HepG2 (cell line): ENCODE data around the gene SH3D19. TPM values are rescaled to one million over a fixed set of nuclear protein-coding genes. Genes with fewer than 3 reads are reported as not detected.

Experiments used
- ARID4A ChIP-seq: sonication (generic); formaldehyde crosslinking; IDR thresholded peaks from 2 replicates; pipeline ENCODE4 v1.5.0; 2020; ENCODE audit warnings: mild to moderate bottlenecking, missing genetic modification reagents, borderline replicate concordance
- ARID5B ChIP-seq: IDR thresholded peaks from 2 replicates; pipeline ENCODE4 v1.4.0; 2020; ENCODE audit warnings: mild to moderate bottlenecking, missing genetic modification reagents
- CSRNP2 ChIP-seq: sonication (generic); formaldehyde crosslinking; conservative IDR thresholded peaks from 2 replicates; pipeline ENCODE4 v1.8.0; 2022; ENCODE audit warnings: low read depth, missing genetic modification reagents
- GMEB2 ChIP-seq: IDR thresholded peaks from 2 replicates; pipeline ENCODE4 v1.6.1; 2016; ENCODE audit warnings: missing biosample characterization, missing genetic modification reagents, low read depth
- HNF4G ChIP-seq, 2 experiments: sonication (generic) in 1 of 2; formaldehyde crosslinking in 1 of 2; IDR thresholded peaks; 2 replicates each; pipeline versions ENCODE4 v1.4.0 to v1.6.1; 2011 to 2020; ENCODE audit warnings: borderline replicate concordance in 2 of 2, low read depth in 2 of 2, mild to moderate bottlenecking in 2 of 2, low read length in 1 of 2, missing genetic modification reagents in 1 of 2, moderate library complexity in 1 of 2
- IKZF5 ChIP-seq: IDR thresholded peaks from 2 replicates; pipeline ENCODE4 v1.6.1; 2018; ENCODE audit warnings: missing genetic modification reagents, mild to moderate bottlenecking, missing compliant biosample characterization
- MAFK ChIP-seq, 2 experiments: IDR thresholded peaks in 1 of 2; conservative IDR thresholded peaks in 1 of 2; 2 replicates each; pipeline ENCODE4 v1.6.1; 2011; ENCODE audit warnings: improper control_type of control experiment in 2 of 2, low read length in 2 of 2
- POLR2AphosphoS2 ChIP-seq: IDR thresholded peaks from 2 replicates; pipeline ENCODE4 v1.6.1; 2011; ENCODE audit warnings: low read depth, low read length, improper control_type of control experiment
- TAF15 ChIP-seq: fragments of 200-400 bp; formaldehyde crosslinking; IDR thresholded peaks from one replicate; pipeline ENCODE4 v1.6.1; 2018; ENCODE audit warnings: mild to moderate bottlenecking, low read depth, low read length; ENCODE audit not compliant: poor library complexity, severe bottlenecking
- ZBTB43 ChIP-seq: sonication (generic); formaldehyde crosslinking; conservative IDR thresholded peaks from 2 replicates; pipeline ENCODE4 v1.4.0; 2020; ENCODE audit warnings: missing genetic modification reagents
- ZNF264 ChIP-seq: sonication (generic); formaldehyde crosslinking; IDR thresholded peaks from 2 replicates; pipeline ENCODE4 v1.4.0; 2020; ENCODE audit warnings: missing genetic modification reagents
- polyA plus RNA-seq, 8 experiments: library from polyadenylated mRNA; depleted of rRNA in 3 of 8; stranded (reverse) in 7 of 8; unstranded in 1 of 8; fragments of >200 nt; fragmentation: Illumina TruSeq in 4 of 8; extraction: Trizol in 4 of 8; gene quantifications; 2 replicates each; pipeline versions ENCODE4 v1.2.1 to v1.2.3, GENCODE V29; 2011 to 2016; ENCODE audit warnings: low read depth in 4 of 8, missing spikeins in 1 of 8, mixed read lengths in 1 of 8; ENCODE audit not compliant: insufficient read depth in 1 of 8
- total RNA-seq, 5 experiments: library from RNA; depleted of rRNA; stranded (reverse); fragments of >200 nt; fragmentation: Illumina TruSeq; extraction: Trizol; gene quantifications; 2 replicates each; pipeline ENCODE4 v1.2.3, GENCODE V29; 2016; ENCODE audit warnings: low read depth in 1 of 5

Gene SH3D19
- total and polyA plus RNA-seq, 2 of the 13 experiments (the other 11 are each of a cell fraction or from before 2014, with no cell fraction given), result 31.2 to 38.0 TPM

GRCh38 chr4:151251603-151252304 lies 73.7 kb downstream of the SH3D19 start (continued):
- peak; percentile 9; the same call in 1 of the 2 replicates for TF ChIP-seq ARID4A
- TF ChIP-seq POLR2AphosphoS2, result 0 out of 2 replicates have a peak, but pooled peaks have one; percentile 37
- peak; percentile 95 for TF ChIP-seq ARID5B
- TF ChIP-seq IKZF5, result peak; percentile 48
- 0 out of 2 replicates have a peak, but pooled peaks have one; percentile 14 for TF ChIP-seq ZBTB43 (CRISPR knock-in tag)
- TF ChIP-seq HNF4G (IDR thresholded peaks at IDR 0.05; ENCODE audit: borderline replicate concordance, low read depth, low read length), result peak; percentile 13; the same call in 1 of the 2 replicates
- 0 out of 2 replicates have a peak, but pooled peaks have one; percentile 56 for TF ChIP-seq HNF4G (CRISPR knock-in tag; IDR thresholded peaks at IDR 0.05; ENCODE audit: borderline replicate concordance, low read depth)
- no peak for TF ChIP-seq TAF15
- TF ChIP-seq ZNF264 (CRISPR knock-in tag), result peak; percentile 59; the same call in 1 of the 2 replicates
- TF ChIP-seq CSRNP2 (CRISPR knock-in tag), result no peak
- TF ChIP-seq GMEB2 (CRISPR knock-in tag), result no peak
- peak; percentile 7 to 53; a peak in 3 of 4 replicates for TF ChIP-seq MAFK (conservative IDR thresholded peaks at IDR 0.05 in 1 of 2, IDR thresholded peaks at IDR 0.05 in 1 of 2; ENCODE audit: low read length in 2 of 2)
